Measurements from ENCODE around the gene CDH13. TPM values are rescaled to one million over a fixed set of nuclear protein-coding genes. Genes with fewer than 3 reads are reported as not detected.

CDH13 gene
- total RNA-seq, 1 donor from 2014 or later, result 2.3 TPM

DNA sequence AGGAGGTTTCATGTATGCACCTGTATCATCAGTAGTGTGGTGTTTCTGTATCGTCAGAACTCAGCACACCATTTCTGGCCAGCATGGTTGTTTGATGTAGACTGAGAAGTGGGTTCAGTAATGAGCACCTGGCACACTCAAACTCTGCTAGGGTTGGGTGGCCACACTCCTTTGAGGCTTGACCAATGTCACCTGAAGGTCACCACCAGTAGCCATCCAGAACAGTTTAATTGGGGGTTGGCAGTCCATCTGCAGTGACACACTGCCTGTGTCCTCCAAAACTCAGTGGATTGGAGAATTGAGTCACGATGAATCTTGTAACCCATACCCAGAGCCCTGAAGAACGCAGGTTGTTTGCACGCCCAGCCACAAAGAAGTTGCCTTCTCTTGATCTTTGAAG is 1094.2 kb downstream of the CDH13 start:
- Mint-ChIP-seq H3K27ac (ENCODE audit: unreplicated experiment) (no peak overlapping the region), H3K4me1 (ENCODE audit: unreplicated experiment) (peaks cover 5% of the 10 kb centered on the region), H3K36me3 (ENCODE audit: low read depth, unreplicated experiment) (no peaks in the 10 kb centered on the region), H3K9me3 (ENCODE audit: unreplicated experiment) (no peaks in the 10 kb centered on the region), H3K4me3 (ENCODE audit: unreplicated experiment) (no peak overlapping the region), H3K27me3 (ENCODE audit: unreplicated experiment) (no peaks in the 10 kb centered on the region)
- no peak for DNase-seq (ENCODE audit: low spot score)
- TF ChIP-seq, protein P1, sequence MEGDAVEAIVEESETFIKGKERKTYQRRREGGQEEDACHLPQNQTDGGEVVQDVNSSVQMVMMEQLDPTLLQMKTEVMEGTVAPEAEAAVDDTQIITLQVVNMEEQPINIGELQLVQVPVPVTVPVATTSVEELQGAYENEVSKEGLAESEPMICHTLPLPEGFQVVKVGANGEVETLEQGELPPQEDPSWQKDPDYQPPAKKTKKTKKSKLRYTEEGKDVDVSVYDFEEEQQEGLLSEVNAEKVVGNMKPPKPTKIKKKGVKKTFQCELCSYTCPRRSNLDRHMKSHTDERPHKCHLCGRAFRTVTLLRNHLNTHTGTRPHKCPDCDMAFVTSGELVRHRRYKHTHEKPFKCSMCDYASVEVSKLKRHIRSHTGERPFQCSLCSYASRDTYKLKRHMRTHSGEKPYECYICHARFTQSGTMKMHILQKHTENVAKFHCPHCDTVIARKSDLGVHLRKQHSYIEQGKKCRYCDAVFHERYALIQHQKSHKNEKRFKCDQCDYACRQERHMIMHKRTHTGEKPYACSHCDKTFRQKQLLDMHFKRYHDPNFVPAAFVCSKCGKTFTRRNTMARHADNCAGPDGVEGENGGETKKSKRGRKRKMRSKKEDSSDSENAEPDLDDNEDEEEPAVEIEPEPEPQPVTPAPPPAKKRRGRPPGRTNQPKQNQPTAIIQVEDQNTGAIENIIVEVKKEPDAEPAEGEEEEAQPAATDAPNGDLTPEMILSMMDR (IDR thresholded peaks at IDR 0.05; ENCODE audit: unreplicated experiment), result no peak

DNA sequence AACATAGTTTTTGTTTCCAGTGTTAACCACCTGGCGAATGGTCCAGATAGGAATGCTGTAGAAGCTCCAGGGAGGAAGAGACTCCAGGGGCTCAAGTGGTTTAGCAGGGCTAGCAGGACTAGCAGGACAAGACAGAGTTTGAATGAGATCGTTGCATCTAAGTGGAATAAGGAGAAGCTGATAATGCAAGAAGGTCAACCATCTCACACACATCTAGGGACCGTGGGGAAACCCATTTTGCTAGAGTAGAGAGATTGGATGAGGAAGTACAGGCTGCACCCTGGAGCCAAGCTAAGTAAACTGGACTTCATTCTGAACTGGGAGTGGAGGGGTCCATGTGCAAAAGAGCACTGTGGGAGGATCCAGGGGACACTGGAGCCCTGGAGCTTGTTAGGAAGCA is 1094.9 kb downstream of the CDH13 start:
- no peaks in the 10 kb centered on the region for H3K27me3 Mint-ChIP-seq (ENCODE audit: unreplicated experiment)
- H3K4me1 Mint-ChIP-seq (ENCODE audit: unreplicated experiment), result peaks cover 5% of the 10 kb centered on the region
- no peaks in the 10 kb centered on the region for H3K9me3 Mint-ChIP-seq (ENCODE audit: unreplicated experiment)
- no peak overlapping the region for H3K4me3 Mint-ChIP-seq (ENCODE audit: unreplicated experiment)
- TF ChIP-seq, protein P1 (IDR thresholded peaks at IDR 0.05; ENCODE audit: unreplicated experiment), result no peak
- no peak for DNase-seq (ENCODE audit: low spot score)
- no peak overlapping the region for H3K27ac Mint-ChIP-seq (ENCODE audit: unreplicated experiment)
- no peaks in the 10 kb centered on the region for H3K36me3 Mint-ChIP-seq (ENCODE audit: low read depth, unreplicated experiment)

DNA sequence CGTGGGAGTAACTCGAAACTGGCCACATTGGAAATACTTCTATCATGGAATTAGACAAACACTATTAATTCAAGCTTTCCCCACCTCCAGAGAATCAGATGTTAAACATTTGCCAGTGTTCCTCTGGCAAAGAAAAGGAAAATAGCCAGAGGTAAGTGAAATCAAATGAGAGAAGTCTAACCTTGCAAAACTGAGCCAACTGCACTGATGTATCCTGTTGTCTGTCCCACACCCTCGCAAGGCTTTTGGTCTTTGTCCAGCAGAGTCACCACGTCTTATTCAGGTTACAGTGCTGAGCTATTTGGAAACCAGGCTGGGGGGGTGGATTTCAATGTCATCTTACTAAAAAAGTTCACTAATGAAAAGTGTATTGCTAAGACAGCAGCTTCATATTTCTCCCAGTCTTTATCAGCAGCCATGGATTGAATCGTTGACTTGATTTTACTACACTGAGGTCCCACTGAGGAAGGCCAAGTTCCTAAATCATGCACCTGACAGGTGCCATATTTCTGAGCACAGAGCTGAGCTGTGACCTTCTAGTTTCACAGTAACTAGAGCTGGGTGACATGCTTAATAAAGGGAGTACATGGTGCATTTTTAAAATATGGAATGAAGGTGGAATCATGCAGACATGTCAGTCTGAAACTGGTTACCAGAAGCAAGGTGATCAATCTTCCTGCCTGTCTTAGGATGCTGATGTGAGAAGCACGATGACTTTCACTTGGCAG is 1095.9 kb downstream of the CDH13 start:
- peaks cover 2% of the 10 kb centered on the region for H3K27me3 Mint-ChIP-seq (ENCODE audit: unreplicated experiment)
- H3K9me3 Mint-ChIP-seq (ENCODE audit: unreplicated experiment), result no peaks in the 10 kb centered on the region
- peaks cover 3% of the 10 kb centered on the region for H3K4me1 Mint-ChIP-seq (ENCODE audit: unreplicated experiment)
- no peak overlapping the region for H3K27ac Mint-ChIP-seq (ENCODE audit: unreplicated experiment)
- H3K4me3 Mint-ChIP-seq (ENCODE audit: unreplicated experiment), result no peak overlapping the region
- H3K36me3 Mint-ChIP-seq (ENCODE audit: low read depth, unreplicated experiment), result no peaks in the 10 kb centered on the region
- TF ChIP-seq, protein P1 (IDR thresholded peaks at IDR 0.05; ENCODE audit: unreplicated experiment), result no peak
- no peak for DNase-seq (ENCODE audit: low spot score)

DNA sequence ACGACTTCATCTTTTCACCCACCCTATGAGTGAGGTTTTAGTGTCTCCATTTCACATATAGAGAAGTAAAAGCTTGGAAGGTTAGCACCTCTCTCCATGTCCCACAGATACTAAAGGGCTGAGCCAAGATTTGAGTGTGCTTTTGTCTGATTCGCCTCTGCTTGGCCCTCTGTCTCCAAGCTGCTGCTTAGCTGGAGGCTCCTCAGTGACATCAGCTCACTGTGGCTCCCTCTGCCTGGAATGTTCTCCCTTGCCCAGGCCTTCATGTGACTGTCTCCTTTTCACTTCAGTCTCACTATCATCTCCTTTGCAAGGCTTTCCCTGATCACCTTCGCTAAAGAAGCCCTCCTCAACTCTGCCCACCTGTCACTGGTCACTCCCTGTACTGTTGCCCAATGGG is 1096.5 kb downstream of the CDH13 start:
- no peaks in the 10 kb centered on the region for H3K36me3 Mint-ChIP-seq (ENCODE audit: low read depth, unreplicated experiment)
- no peak overlapping the region for H3K4me3 Mint-ChIP-seq (ENCODE audit: unreplicated experiment)
- H3K27me3 Mint-ChIP-seq (ENCODE audit: unreplicated experiment), result peaks cover 2% of the 10 kb centered on the region
- H3K9me3 Mint-ChIP-seq (ENCODE audit: unreplicated experiment), result no peaks in the 10 kb centered on the region
- TF ChIP-seq, protein P1 (IDR thresholded peaks at IDR 0.05; ENCODE audit: unreplicated experiment), result no peak
- H3K27ac Mint-ChIP-seq (ENCODE audit: unreplicated experiment), result no peak overlapping the region
- no peaks in the 10 kb centered on the region for H3K4me1 Mint-ChIP-seq (ENCODE audit: unreplicated experiment)
- no peak for DNase-seq (ENCODE audit: low spot score)

DNA sequence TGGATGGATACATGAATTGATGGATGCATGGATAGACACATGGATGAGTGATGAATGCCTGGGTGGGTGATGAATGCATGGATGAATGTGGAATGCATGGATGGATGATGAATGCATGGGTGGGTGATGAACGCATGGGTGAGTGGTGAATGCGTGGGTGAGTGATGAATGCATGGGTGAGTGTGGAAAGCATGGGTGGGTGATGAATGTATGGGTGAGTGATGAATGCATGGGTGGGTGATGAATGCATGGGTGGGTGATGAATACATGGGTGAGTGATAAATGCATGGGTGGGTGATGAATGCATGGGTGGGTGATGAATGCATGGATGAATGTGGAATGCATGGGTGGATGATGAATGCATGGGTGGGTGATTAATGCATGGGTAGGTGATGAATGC is 1097.1 kb downstream of the CDH13 start:
- no peak for DNase-seq (ENCODE audit: low spot score)
- Mint-ChIP-seq H3K27me3 (ENCODE audit: unreplicated experiment) (peaks cover 2% of the 10 kb centered on the region), H3K36me3 (ENCODE audit: low read depth, unreplicated experiment) (no peaks in the 10 kb centered on the region), H3K4me1 (ENCODE audit: unreplicated experiment) (no peaks in the 10 kb centered on the region), H3K9me3 (ENCODE audit: unreplicated experiment) (no peaks in the 10 kb centered on the region), H3K27ac (ENCODE audit: unreplicated experiment) (no peak overlapping the region), H3K4me3 (ENCODE audit: unreplicated experiment) (no peak overlapping the region)
- TF ChIP-seq, protein P1 (IDR thresholded peaks at IDR 0.05; ENCODE audit: unreplicated experiment), result no peak

All from endothelial cell (in vitro differentiated cells).